ENCODE measurements around the gene TUT4.

TUT4 gene

GRCh38 chr1:52469108-52469507 is 83.8 kb downstream of the TUT4 start:
- DNase-seq (ENCODE audit: low read depth) = no peak

GRCh38 chr1:52463891-52464290 is 89.0 kb downstream of the TUT4 start:
- no peak for DNase-seq (ENCODE audit: low read depth)

GRCh38 chr1:52461821-52462220 is 91.1 kb downstream of the TUT4 start:
- DNase-seq (ENCODE audit: low read depth) = no peak

- no peak for DNase-seq (ENCODE audit: low read depth)
Observed at GRCh38 chr1:52460694-52461093, 92.2 kb downstream of the TUT4 start.

- no peak for DNase-seq (ENCODE audit: low read depth)
Observed at GRCh38 chr1:52455686-52456085, 97.2 kb downstream of the TUT4 start.

DNA sequence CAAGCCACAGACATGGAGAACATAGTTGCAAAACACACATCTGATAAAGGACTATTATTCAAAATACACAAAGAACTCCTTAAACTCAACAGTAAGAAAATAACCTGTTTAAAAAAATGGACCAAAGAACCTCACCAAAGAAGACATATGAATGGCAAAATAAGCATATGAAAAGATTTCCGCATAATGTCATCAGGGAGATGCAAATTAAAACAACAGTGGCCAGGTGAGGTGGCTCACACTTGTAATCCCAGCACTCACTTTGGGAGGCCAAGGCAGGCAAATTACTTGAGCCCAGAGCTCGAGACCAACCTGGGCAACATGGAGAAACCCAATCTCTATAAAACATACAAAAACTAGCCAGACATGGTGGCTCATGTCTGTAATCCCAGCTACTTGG is 98.1 kb downstream of the TUT4 start:
- DNase-seq (ENCODE audit: low read depth) = no peak

DNA sequence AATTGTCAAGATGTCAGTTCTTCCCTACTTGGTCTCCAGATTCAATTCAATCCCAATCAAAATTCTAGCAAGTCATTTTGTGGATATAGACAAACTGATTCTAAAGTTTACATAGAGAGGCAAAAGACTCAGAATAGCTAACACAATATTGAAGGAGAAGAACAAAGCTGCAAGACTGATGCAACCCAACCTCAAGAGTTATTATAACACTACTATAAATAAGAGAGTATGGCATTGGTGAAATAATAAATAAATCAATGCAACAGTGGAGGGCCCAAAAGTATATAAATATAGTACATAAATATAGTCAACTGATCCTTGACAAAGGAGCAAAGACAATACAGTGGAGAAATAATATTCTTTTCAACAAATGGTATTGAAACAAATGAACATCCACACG is 98.8 kb downstream of the TUT4 start:
- no peak for DNase-seq (ENCODE audit: low read depth)

DNA sequence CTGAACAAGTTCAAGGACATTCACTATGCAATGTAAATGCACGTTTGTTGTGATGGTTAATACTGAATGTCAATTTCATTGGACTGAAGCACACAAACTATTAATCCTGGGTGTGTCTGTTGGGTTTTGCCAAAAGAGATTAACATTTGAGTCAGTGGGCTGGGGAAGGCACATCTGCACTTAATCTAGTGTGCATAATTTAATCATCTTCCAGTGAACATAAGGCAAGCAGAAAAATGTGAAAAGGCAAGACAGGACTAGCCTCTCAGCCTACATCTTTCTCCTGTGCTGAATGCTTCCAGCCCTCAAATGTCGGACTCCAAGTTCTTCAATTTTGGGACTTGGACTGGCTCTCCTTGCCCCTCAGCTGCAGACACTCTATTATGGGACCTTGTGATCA is 108.4 kb downstream of the TUT4 start:
- no peak for DNase-seq (ENCODE audit: low read depth)

DNA sequence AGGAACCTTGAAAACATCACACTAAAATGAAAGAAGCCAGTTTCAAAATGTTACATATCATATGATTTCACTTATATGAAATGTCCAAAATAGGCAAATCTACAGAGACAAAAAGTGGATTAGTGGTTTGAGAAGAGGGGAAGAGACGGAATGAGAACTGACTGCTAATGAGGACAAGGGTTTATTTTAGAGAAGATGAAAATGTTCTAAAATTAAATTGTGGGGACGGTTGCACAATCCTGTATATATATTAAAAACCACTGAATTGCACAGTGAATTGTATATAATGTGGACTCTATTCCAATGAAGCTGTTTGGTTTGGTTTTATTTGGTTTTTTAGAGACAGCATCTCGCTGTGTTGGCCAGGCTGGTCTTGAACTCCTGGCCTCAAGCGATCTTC is 112.9 kb downstream of the TUT4 start:
- no peak for DNase-seq (ENCODE audit: low read depth)

GRCh38 chr1:52436817-52437216 is 116.1 kb downstream of the TUT4 start:
- no peak for DNase-seq (ENCODE audit: low read depth)

- DNase-seq (ENCODE audit: low read depth) = no peak
Observed at GRCh38 chr1:52435650-52436049, 117.2 kb downstream of the TUT4 start.

GRCh38 chr1:52435211-52435610 is 117.7 kb downstream of the TUT4 start:
- no peak for DNase-seq (ENCODE audit: low read depth)

GRCh38 chr1:52432807-52433206 is 120.1 kb downstream of the TUT4 start:
- DNase-seq (ENCODE audit: low read depth) = no peak

- DNase-seq (ENCODE audit: low read depth) = no peak
Observed at GRCh38 chr1:52427152-52427551, 125.7 kb downstream of the TUT4 start.

DNA sequence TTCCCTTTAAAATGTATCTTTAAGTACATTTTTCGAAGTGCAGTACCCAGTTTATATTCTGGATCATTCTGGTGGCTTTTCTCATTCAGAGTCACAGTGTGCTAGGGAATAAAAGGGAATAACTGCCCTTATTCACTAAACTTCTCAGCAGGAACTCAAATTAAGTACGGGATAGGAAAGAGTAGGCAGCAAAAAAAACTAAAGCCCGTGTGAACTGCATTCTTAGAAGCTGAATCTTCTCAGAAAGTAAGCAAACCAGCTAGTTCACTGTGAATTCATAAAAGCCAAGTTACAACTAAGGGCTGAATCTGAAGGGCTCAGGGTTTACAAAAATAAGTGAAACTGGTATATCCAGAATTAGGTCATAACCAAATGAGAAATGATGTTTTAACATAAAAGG is 126.5 kb downstream of the TUT4 start:
- no peak for DNase-seq (ENCODE audit: low read depth)

DNA sequence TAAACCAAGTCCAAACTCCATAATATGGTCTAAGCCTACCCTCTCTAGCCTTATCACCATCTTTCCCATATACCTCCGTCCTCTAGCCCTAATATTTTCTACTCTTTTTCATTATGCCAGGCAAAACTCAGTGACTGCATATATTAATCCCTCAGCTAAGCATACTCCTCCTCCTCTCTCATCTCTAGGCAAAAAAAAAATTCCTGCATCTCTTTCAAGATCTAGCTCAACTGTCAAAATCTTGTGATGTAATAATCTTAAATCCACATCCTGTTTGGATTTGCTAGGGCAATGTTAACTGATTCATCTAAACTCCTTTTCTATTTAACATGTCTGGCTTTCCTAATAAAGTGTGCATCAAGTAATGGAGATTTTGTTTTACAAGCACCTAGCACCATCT is 128.1 kb downstream of the TUT4 start:
- DNase-seq (ENCODE audit: low read depth) = no peak

DNA sequence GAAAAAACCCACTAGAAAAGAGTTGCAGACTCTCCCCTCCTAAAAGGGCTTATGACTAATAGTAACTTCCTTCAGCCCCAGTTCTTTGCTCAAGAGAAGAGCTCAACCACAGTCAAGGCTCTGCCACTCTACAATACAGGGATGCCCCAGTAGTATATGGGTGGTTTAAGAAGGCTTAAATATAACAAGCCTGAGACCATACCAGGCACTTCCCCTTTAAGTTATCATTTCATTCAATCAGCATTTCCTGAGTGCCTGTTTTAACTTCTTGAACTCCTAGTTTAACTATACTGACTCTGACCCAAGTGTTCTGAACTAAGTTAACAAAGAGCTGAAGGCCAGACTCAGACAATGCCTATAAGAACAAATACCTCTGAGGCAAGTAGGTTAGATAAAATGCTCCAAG is 128.7 kb downstream of the TUT4 start:
- DNase-seq (ENCODE audit: low read depth) = no peak

GRCh38 chr1:52423771-52424170 is 129.1 kb downstream of the TUT4 start:
- peak; percentile 47 for DNase-seq (ENCODE audit: low read depth)

- no peak for DNase-seq (ENCODE audit: low read depth)
Observed at GRCh38 chr1:52423055-52423454, 129.8 kb downstream of the TUT4 start.

DNA sequence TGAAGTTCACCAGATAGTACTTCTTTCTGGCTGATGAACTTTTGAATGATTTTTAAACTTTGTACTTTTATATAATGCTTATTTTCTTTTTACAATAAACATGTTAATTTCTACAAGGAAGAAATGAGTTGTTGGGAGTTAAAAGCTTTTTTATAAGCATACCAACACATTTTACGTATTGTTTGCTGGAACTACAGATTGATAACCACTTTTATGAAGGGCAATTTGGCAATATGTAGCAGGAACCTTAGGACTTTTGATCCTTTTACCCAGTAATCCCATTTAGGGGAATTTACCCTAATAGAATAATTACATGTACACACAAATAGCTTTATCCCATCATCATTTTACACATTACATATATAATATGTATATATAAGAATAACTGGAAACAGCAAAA is 132.2 kb downstream of the TUT4 start:
- DNase-seq (ENCODE audit: low read depth) = no peak

- DNase-seq (ENCODE audit: low read depth) = no peak
Observed at GRCh38 chr1:52416811-52417210, 136.1 kb downstream of the TUT4 start.

DNA sequence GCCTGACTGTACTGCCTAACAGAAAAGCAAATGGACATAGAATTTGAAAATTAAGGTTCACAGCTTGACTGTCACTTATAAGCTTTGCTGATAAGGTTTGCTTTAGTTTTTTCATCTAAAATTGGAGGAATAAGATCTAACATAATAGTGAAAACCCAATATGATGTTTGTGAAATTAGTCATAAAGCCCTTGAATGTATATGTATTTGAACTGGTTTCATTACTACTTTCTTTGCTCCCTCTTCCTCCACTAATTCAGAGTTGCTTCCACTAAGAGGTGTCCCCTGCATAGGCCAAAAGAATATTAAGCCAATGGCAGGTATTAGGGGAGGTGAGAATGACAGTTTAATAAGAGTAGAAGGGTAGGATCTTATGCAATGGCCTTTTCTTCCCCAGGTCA is 137.9 kb downstream of the TUT4 start:
- no peak for DNase-seq (ENCODE audit: low read depth)

- no peak for DNase-seq (ENCODE audit: low read depth)
Observed at GRCh38 chr1:52413410-52413989, 139.4 kb downstream of the TUT4 start.

DNA sequence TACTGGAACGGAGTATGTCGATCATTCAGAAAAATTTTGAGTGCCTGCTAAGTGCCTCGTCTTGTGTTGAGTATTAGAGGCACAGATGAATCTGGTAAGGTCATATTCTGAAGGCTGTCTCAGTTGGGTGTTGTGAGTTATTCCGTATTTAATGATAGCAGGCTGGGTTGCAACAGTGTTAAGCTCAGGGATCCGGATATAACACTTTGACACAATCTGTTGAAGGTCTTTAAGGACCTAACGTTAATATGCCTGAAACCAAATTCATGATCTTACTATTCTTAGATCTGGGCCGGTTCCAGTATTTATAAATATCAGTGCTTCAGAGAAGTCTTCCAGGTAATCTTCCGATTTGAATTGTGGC is 147.9 kb downstream of the TUT4 start:
- DNase-seq (ENCODE audit: low read depth) = no peak

Measured in stimulated activated CD8-positive, alpha-beta memory T cell treated with anti-CD3 and anti-CD28 coated beads, Interleukin-4, amount 100 ng/mL, for 24 hours (primary cell).